BLaER1 (cell line): Measurements from ENCODE around the gene HIRA.

ENCODE experiments used
- H3K27ac ChIP-seq: shearing (Covaris generic); formaldehyde crosslinking; 2 replicates; pipeline ENCODE4 v1.8.1; 2022
- H3K27me3 ChIP-seq: shearing (Covaris generic); formaldehyde crosslinking; 2 replicates; pipeline ENCODE4 v1.8.1; 2022
- H3K36me3 ChIP-seq: shearing (Covaris generic); formaldehyde crosslinking; 2 replicates; pipeline ENCODE4 v1.8.1; 2022
- H3K4me1 ChIP-seq: shearing (Covaris generic); formaldehyde crosslinking; 2 replicates; pipeline ENCODE4 v1.8.1; 2022
- H3K4me2 ChIP-seq: shearing (Covaris generic); formaldehyde crosslinking; 2 replicates; pipeline ENCODE4 v1.8.1; 2022
- H3K4me3 ChIP-seq: shearing (Covaris generic); formaldehyde crosslinking; 2 replicates; pipeline ENCODE4 v1.8.1; 2022
- H3K9ac ChIP-seq: shearing (Covaris generic); formaldehyde crosslinking; 2 replicates; pipeline ENCODE4 v1.8.1; 2022
- H3K9me3 ChIP-seq: shearing (Covaris generic); formaldehyde crosslinking; 2 replicates; pipeline ENCODE4 v1.8.1; 2022
- H4K20me1 ChIP-seq: shearing (Covaris generic); formaldehyde crosslinking; 2 replicates; pipeline ENCODE4 v1.8.1; 2022
- Cebpa-rat ChIP-seq: shearing (Covaris generic); IDR thresholded peaks from 2 replicates; pipeline ENCODE4 v1.8.1; 2022

HIRA gene

GRCh38 chr22:19410941-19411689, 20.4 kb downstream of the HIRA start:
- Histone ChIP-seq H3K9ac (no peak overlapping the region), H3K4me1 (peaks cover 11% of the 10 kb centered on the region), H3K4me2 (no peak overlapping the region), H3K4me3 (no peak overlapping the region), H3K36me3 (peaks cover 76% of the 10 kb centered on the region), H3K9me3 (no peaks in the 10 kb centered on the region), H3K27ac (no peak overlapping the region), H3K27me3 (no peaks in the 10 kb centered on the region), H4K20me1 (peaks cover 94% of the 10 kb centered on the region)
- no peak for TF ChIP-seq Cebpa-rat

GRCh38 chr22:19407649-19408606, 23.6 kb downstream of the HIRA start:
- Histone ChIP-seq H3K9ac (no peak overlapping the region), H3K27ac (no peak overlapping the region), H3K4me2 (no peak overlapping the region), H3K4me1 (peaks cover 7% of the 10 kb centered on the region), H3K36me3 (peaks cover 93% of the 10 kb centered on the region), H3K27me3 (no peaks in the 10 kb centered on the region), H3K9me3 (no peaks in the 10 kb centered on the region), H3K4me3 (no peak overlapping the region), H4K20me1 (peaks cover 73% of the 10 kb centered on the region)
- no peak for TF ChIP-seq Cebpa-rat

GRCh38 chr22:19406846-19407245, 24.7 kb downstream of the HIRA start:
- Histone ChIP-seq H3K4me3 (no peak overlapping the region), H3K9ac (no peak overlapping the region), H3K4me1 (no peaks in the 10 kb centered on the region), H3K4me2 (no peak overlapping the region), H3K9me3 (no peaks in the 10 kb centered on the region), H4K20me1 (peaks cover 62% of the 10 kb centered on the region), H3K27me3 (no peaks in the 10 kb centered on the region), H3K36me3 (peaks cover 91% of the 10 kb centered on the region), H3K27ac (no peak overlapping the region)
- no peak for TF ChIP-seq Cebpa-rat

GRCh38 chr22:19406281-19406811, 25.2 kb downstream of the HIRA start:
- no peaks in the 10 kb centered on the region for H3K9me3 ChIP-seq
- peaks cover 91% of the 10 kb centered on the region for H3K36me3 ChIP-seq
- H3K4me1 ChIP-seq = no peaks in the 10 kb centered on the region
- H3K4me3 ChIP-seq = no peak overlapping the region
- TF ChIP-seq Cebpa-rat = no peak
- no peak overlapping the region for H3K27ac ChIP-seq
- H3K9ac ChIP-seq = no peak overlapping the region
- no peaks in the 10 kb centered on the region for H3K27me3 ChIP-seq
- peaks cover 57% of the 10 kb centered on the region for H4K20me1 ChIP-seq
- no peak overlapping the region for H3K4me2 ChIP-seq

GRCh38 chr22:19405652-19406051, 25.9 kb downstream of the HIRA start:
- H3K36me3 ChIP-seq = peaks cover 91% of the 10 kb centered on the region

GRCh38 chr22:19405133-19405532, 26.4 kb downstream of the HIRA start:
- Histone ChIP-seq H3K4me3 (no peak overlapping the region), H3K4me1 (no peaks in the 10 kb centered on the region), H3K27me3 (no peaks in the 10 kb centered on the region), H3K27ac (no peak overlapping the region), H3K36me3 (peaks cover 91% of the 10 kb centered on the region), H3K9ac (no peak overlapping the region), H4K20me1 (peaks cover 45% of the 10 kb centered on the region), H3K4me2 (no peak overlapping the region), H3K9me3 (no peaks in the 10 kb centered on the region)
- no peak for TF ChIP-seq Cebpa-rat

More at GRCh38 chr22:19405652-19406051, 25.9 kb downstream of the HIRA start:
- no peak for TF ChIP-seq Cebpa-rat
- H3K4me1 ChIP-seq = no peaks in the 10 kb centered on the region
- H3K9me3 ChIP-seq = no peaks in the 10 kb centered on the region
- H4K20me1 ChIP-seq = peaks cover 50% of the 10 kb centered on the region
- H3K27ac ChIP-seq = no peak overlapping the region
- H3K4me2 ChIP-seq = no peak overlapping the region
- no peak overlapping the region for H3K9ac ChIP-seq
- H3K27me3 ChIP-seq = no peaks in the 10 kb centered on the region
- H3K4me3 ChIP-seq = no peak overlapping the region

GRCh38 chr22:19404676-19405075, 26.9 kb downstream of the HIRA start:
- Histone ChIP-seq H3K4me2 (no peak overlapping the region), H3K4me3 (no peak overlapping the region), H3K36me3 (peaks cover 91% of the 10 kb centered on the region), H3K4me1 (no peaks in the 10 kb centered on the region), H4K20me1 (peaks cover 40% of the 10 kb centered on the region), H3K9me3 (no peaks in the 10 kb centered on the region), H3K27ac (no peak overlapping the region), H3K9ac (no peak overlapping the region), H3K27me3 (no peaks in the 10 kb centered on the region)
- no peak for TF ChIP-seq Cebpa-rat

- peaks cover 91% of the 10 kb centered on the region for H3K36me3 ChIP-seq
- no peaks in the 10 kb centered on the region for H3K9me3 ChIP-seq
- no peak for TF ChIP-seq Cebpa-rat
These were observed 28.8 kb downstream of the HIRA start for GRCh38 chr22:19402642-19403191.

GRCh38 chr22:19401483-19401882, 30.1 kb downstream of the HIRA start:
- Histone ChIP-seq H3K27ac (no peak overlapping the region), H4K20me1 (peaks cover 15% of the 10 kb centered on the region; the same call in 1 of the 2 replicates), H3K9ac (no peak overlapping the region), H3K4me1 (no peaks in the 10 kb centered on the region), H3K4me2 (no peak overlapping the region), H3K4me3 (no peak overlapping the region), H3K36me3 (peaks cover 91% of the 10 kb centered on the region), H3K9me3 (no peaks in the 10 kb centered on the region), H3K27me3 (no peaks in the 10 kb centered on the region)
- no peak for TF ChIP-seq Cebpa-rat

More at GRCh38 chr22:19402642-19403191, 28.8 kb downstream of the HIRA start:
- Histone ChIP-seq H3K27ac (no peak overlapping the region), H3K4me3 (no peak overlapping the region), H3K27me3 (no peaks in the 10 kb centered on the region), H3K4me1 (no peaks in the 10 kb centered on the region), H3K4me2 (no peak overlapping the region), H4K20me1 (peaks cover 21% of the 10 kb centered on the region; the same call in 1 of the 2 replicates), H3K9ac (no peak overlapping the region)
